GM23338 (cell line): ENCODE data around the gene SCN9A. TPM values are rescaled to one million over a fixed set of nuclear protein-coding genes. Genes with fewer than 3 reads are reported as not detected.

Experiments
- ATAC-seq: fragments of 200-7000 bp; cut with Tn5 transposase; 3 replicates; pipeline ENCODE4 v1.9.1; 2020
- DNase-seq: peaks from one replicate; pipeline ENCODE4 v3.0.0-alpha.2; 2015; ENCODE audit warnings: low spot score
- H2AFZ ChIP-seq: fragments of 200-600 bp; sonication (generic); 2 replicates; pipeline ENCODE4 v1.8.0; 2016; ENCODE audit warnings: antibody characterized with exemption, mild to moderate bottlenecking, moderate library complexity
- H3F3A ChIP-seq: fragments of 200-600 bp; sonication (generic); replicated peaks from 2 replicates; pipeline ENCODE4 v1.8.0; 2017; ENCODE audit warnings: antibody characterized with exemption, mixed run types, low read depth
- H3K27ac ChIP-seq: fragments of 200-600 bp; sonication (generic); 2 replicates; pipeline ENCODE4 v1.6.1; 2016; ENCODE audit warnings: low read depth
- H3K27me3 ChIP-seq: fragments of 200-600 bp; sonication (generic); 2 replicates; pipeline ENCODE4 v1.8.0; 2016; ENCODE audit warnings: mild to moderate bottlenecking, mixed run types, moderate library complexity; ENCODE audit not compliant: insufficient read depth
- H3K36me3 ChIP-seq: fragments of 200-600 bp; sonication (generic); 2 replicates; pipeline ENCODE4 v1.8.0; 2016; ENCODE audit warnings: mild to moderate bottlenecking; ENCODE audit not compliant: insufficient read depth
- H3K4me1 ChIP-seq: fragments of 200-600 bp; sonication (generic); 2 replicates; pipeline ENCODE4 v1.8.0; 2016; ENCODE audit warnings: mild to moderate bottlenecking, moderate library complexity; ENCODE audit not compliant: insufficient read depth
- H3K4me2 ChIP-seq: fragments of 200-600 bp; sonication (generic); 2 replicates; pipeline ENCODE4 v1.7.1; 2017; ENCODE audit warnings: mixed run types
- H3K4me3 ChIP-seq: fragments of 200-600 bp; sonication (generic); 2 replicates; pipeline ENCODE4 v1.6.1; 2016; ENCODE audit warnings: mixed run types
- H3K79me2 ChIP-seq: fragments of 200-600 bp; sonication (generic); replicated peaks from 2 replicates; pipeline ENCODE4 v1.8.0; 2017; ENCODE audit warnings: mild to moderate bottlenecking; ENCODE audit not compliant: insufficient read depth
- H3K9me2 ChIP-seq: fragments of 200-600 bp; sonication (generic); 2 replicates; pipeline ENCODE4 v1.8.0; 2017; ENCODE audit not compliant: insufficient read depth
- H4K20me1 ChIP-seq: fragments of 200-600 bp; sonication (generic); replicated peaks from 2 replicates; pipeline ENCODE4 v1.8.0; 2017; ENCODE audit warnings: mild to moderate bottlenecking; ENCODE audit not compliant: insufficient read depth
- H3K27ac Mint-ChIP-seq: 2 replicates; pipeline ENCODE4 v1.8.0; 2020; ENCODE audit warnings: inconsistent platforms, mild to moderate bottlenecking, moderate library complexity, mixed read lengths
- H3K27me3 Mint-ChIP-seq: 3 replicates; pipeline ENCODE4 v1.8.0; 2022; ENCODE audit warnings: low read depth, mild to moderate bottlenecking, moderate library complexity, mixed read lengths, inconsistent platforms; ENCODE audit not compliant: insufficient read depth, poor library complexity
- H3K36me3 Mint-ChIP-seq: 3 replicates; pipeline ENCODE4 v1.8.0; 2021; ENCODE audit warnings: low read depth, mild to moderate bottlenecking, inconsistent platforms, moderate library complexity, mixed read lengths
- H3K4me1 Mint-ChIP-seq: 3 replicates; pipeline ENCODE4 v1.8.0; 2020; ENCODE audit warnings: mild to moderate bottlenecking, inconsistent platforms, mixed read lengths
- H3K4me3 Mint-ChIP-seq: 3 replicates; pipeline ENCODE4 v1.8.0; 2021; ENCODE audit warnings: moderate library complexity, mild to moderate bottlenecking, inconsistent platforms, mixed read lengths
- H3K9me3 Mint-ChIP-seq: 3 replicates; pipeline ENCODE4 v1.8.0; 2020; ENCODE audit warnings: moderate library complexity, mild to moderate bottlenecking, inconsistent platforms, mixed read lengths
- CREB1 ChIP-seq: fragments of 250-450 bp; sonication (Bioruptor Pico); IDR thresholded peaks from 2 replicates; pipeline ENCODE4 v1.5.0; 2020; ENCODE audit warnings: low read depth, mild to moderate bottlenecking, moderate library complexity
- CTCF ChIP-seq, 2 experiments: fragments of 200-600 bp in 1 of 2; sonication (generic) in 1 of 2; conservative IDR thresholded peaks; 2 replicates each; pipeline versions ENCODE4 v1.5.1 to v1.6.1; 2016 to 2017; ENCODE audit warnings: antibody characterized with exemption in 2 of 2, low read depth in 2 of 2, mild to moderate bottlenecking in 2 of 2, moderate library complexity in 1 of 2
- EZH2 ChIP-seq: fragments of 200-600 bp; sonication (generic); IDR thresholded peaks from one replicate; pipeline ENCODE4 v1.8.0; 2017; ENCODE audit warnings: antibody characterized with exemption, mild to moderate bottlenecking, low read depth; ENCODE audit not compliant: unreplicated experiment
- NANOG ChIP-seq: IDR thresholded peaks from 2 replicates; pipeline ENCODE4 v1.6.1; 2016; ENCODE audit warnings: antibody characterized with exemption, borderline replicate concordance
- POLR2AphosphoS5 ChIP-seq: IDR thresholded peaks from 2 replicates; pipeline ENCODE4 v1.6.1; 2016; ENCODE audit warnings: antibody characterized with exemption, low read depth
- ZNF114 ChIP-seq: fragments of 250-450 bp; sonication (Bioruptor Pico); IDR thresholded peaks from 2 replicates; pipeline ENCODE4 v1.5.0; 2020; ENCODE audit warnings: mild to moderate bottlenecking, moderate library complexity
- ZNF331 ChIP-seq: fragments of 250-450 bp; sonication (Bioruptor Pico); IDR thresholded peaks from 2 replicates; pipeline ENCODE4 v1.5.0; 2020; ENCODE audit warnings: low read depth, mild to moderate bottlenecking, moderate library complexity
- polyA plus RNA-seq: library from polyadenylated mRNA; unstranded; fragments of >200 nt; fragmentation: Nextera tagmentation; extraction: Ambion mirVana; gene quantifications from 2 replicates; pipeline ENCODE4 v1.2.1, GENCODE V29; 2016
- total RNA-seq: library from RNA; depleted of rRNA; stranded (reverse); fragments of >200 nt; shearing (Covaris generic); gene quantifications from 2 replicates; pipeline ENCODE4 v1.2.3, GENCODE V29; 2014
- TF ChIP-seq, protein P1 (sequence below): IDR thresholded peaks from one replicate; pipeline ENCODE4 v1.6.1; 2018; ENCODE audit warnings: antibody characterized with exemption; ENCODE audit not compliant: unreplicated experiment
- TF ChIP-seq, protein P2 (sequence below): fragments of 250-450 bp; sonication (Bioruptor Pico); IDR thresholded peaks from 2 replicates; pipeline ENCODE4 v1.5.0; 2020; ENCODE audit warnings: mild to moderate bottlenecking, moderate library complexity

SCN9A gene
- total and polyA plus RNA-seq, 2 experiments from 2014 or later: 8.8 to 9.5 TPM

DNA sequence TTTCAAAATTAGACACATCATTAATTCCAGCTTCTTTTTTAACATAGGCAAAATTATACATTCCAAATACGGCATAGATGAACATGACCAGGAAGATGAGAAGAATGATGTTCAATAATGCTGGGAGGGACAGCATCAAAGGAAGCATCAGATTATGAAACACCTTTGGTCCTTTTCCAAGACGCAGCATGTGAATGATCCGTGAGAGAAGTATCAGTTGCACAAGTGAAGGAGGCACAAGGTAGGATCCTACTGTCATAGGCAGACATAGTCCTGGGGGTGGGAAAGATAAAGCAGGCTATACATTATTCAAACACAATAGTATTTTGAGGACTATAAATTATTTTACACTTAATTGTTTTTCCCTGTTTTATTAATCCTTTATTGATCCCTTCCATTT, 30.6 kb upstream of the SCN9A start:
- Histone ChIP-seq H3K4me3 (no peak overlapping the region), H3K79me2 (no peaks in the 10 kb centered on the region), H3K27me3 (no peaks in the 10 kb centered on the region), H4K20me1 (no peaks in the 10 kb centered on the region), H3K4me2 (no peak overlapping the region), H3F3A (no peaks in the 10 kb centered on the region), H3K27ac (no peak overlapping the region), H3K9me2 (no peaks in the 10 kb centered on the region), H3K4me1 (peaks cover 2% of the 10 kb centered on the region; the same call in 1 of the 2 replicates), H2AFZ (no peak overlapping the region), H3K36me3 (no peaks in the 10 kb centered on the region)
- Mint-ChIP-seq H3K4me3 (no peak overlapping the region), H3K36me3 (no peaks in the 10 kb centered on the region), H3K4me1 (no peaks in the 10 kb centered on the region), H3K27ac (no peak overlapping the region), H3K9me3 (no peaks in the 10 kb centered on the region), H3K27me3 (no peaks in the 10 kb centered on the region)
- TF ChIP-seq EZH2 (no peak), ZNF114 (CRISPR knock-in tag) (no peak), ZNF331 (CRISPR knock-in tag) (no peak), CTCF (conservative IDR thresholded peaks at IDR 0.05; ENCODE audit: low read depth in 2 of 2) (no peak), CREB1 (CRISPR knock-in tag) (no peak), NANOG (no peak), POLR2AphosphoS5 (no peak)
- TF ChIP-seq, protein P1, sequence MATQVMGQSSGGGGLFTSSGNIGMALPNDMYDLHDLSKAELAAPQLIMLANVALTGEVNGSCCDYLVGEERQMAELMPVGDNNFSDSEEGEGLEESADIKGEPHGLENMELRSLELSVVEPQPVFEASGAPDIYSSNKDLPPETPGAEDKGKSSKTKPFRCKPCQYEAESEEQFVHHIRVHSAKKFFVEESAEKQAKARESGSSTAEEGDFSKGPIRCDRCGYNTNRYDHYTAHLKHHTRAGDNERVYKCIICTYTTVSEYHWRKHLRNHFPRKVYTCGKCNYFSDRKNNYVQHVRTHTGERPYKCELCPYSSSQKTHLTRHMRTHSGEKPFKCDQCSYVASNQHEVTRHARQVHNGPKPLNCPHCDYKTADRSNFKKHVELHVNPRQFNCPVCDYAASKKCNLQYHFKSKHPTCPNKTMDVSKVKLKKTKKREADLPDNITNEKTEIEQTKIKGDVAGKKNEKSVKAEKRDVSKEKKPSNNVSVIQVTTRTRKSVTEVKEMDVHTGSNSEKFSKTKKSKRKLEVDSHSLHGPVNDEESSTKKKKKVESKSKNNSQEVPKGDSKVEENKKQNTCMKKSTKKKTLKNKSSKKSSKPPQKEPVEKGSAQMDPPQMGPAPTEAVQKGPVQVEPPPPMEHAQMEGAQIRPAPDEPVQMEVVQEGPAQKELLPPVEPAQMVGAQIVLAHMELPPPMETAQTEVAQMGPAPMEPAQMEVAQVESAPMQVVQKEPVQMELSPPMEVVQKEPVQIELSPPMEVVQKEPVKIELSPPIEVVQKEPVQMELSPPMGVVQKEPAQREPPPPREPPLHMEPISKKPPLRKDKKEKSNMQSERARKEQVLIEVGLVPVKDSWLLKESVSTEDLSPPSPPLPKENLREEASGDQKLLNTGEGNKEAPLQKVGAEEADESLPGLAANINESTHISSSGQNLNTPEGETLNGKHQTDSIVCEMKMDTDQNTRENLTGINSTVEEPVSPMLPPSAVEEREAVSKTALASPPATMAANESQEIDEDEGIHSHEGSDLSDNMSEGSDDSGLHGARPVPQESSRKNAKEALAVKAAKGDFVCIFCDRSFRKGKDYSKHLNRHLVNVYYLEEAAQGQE: no peak
- TF ChIP-seq, protein P2, sequence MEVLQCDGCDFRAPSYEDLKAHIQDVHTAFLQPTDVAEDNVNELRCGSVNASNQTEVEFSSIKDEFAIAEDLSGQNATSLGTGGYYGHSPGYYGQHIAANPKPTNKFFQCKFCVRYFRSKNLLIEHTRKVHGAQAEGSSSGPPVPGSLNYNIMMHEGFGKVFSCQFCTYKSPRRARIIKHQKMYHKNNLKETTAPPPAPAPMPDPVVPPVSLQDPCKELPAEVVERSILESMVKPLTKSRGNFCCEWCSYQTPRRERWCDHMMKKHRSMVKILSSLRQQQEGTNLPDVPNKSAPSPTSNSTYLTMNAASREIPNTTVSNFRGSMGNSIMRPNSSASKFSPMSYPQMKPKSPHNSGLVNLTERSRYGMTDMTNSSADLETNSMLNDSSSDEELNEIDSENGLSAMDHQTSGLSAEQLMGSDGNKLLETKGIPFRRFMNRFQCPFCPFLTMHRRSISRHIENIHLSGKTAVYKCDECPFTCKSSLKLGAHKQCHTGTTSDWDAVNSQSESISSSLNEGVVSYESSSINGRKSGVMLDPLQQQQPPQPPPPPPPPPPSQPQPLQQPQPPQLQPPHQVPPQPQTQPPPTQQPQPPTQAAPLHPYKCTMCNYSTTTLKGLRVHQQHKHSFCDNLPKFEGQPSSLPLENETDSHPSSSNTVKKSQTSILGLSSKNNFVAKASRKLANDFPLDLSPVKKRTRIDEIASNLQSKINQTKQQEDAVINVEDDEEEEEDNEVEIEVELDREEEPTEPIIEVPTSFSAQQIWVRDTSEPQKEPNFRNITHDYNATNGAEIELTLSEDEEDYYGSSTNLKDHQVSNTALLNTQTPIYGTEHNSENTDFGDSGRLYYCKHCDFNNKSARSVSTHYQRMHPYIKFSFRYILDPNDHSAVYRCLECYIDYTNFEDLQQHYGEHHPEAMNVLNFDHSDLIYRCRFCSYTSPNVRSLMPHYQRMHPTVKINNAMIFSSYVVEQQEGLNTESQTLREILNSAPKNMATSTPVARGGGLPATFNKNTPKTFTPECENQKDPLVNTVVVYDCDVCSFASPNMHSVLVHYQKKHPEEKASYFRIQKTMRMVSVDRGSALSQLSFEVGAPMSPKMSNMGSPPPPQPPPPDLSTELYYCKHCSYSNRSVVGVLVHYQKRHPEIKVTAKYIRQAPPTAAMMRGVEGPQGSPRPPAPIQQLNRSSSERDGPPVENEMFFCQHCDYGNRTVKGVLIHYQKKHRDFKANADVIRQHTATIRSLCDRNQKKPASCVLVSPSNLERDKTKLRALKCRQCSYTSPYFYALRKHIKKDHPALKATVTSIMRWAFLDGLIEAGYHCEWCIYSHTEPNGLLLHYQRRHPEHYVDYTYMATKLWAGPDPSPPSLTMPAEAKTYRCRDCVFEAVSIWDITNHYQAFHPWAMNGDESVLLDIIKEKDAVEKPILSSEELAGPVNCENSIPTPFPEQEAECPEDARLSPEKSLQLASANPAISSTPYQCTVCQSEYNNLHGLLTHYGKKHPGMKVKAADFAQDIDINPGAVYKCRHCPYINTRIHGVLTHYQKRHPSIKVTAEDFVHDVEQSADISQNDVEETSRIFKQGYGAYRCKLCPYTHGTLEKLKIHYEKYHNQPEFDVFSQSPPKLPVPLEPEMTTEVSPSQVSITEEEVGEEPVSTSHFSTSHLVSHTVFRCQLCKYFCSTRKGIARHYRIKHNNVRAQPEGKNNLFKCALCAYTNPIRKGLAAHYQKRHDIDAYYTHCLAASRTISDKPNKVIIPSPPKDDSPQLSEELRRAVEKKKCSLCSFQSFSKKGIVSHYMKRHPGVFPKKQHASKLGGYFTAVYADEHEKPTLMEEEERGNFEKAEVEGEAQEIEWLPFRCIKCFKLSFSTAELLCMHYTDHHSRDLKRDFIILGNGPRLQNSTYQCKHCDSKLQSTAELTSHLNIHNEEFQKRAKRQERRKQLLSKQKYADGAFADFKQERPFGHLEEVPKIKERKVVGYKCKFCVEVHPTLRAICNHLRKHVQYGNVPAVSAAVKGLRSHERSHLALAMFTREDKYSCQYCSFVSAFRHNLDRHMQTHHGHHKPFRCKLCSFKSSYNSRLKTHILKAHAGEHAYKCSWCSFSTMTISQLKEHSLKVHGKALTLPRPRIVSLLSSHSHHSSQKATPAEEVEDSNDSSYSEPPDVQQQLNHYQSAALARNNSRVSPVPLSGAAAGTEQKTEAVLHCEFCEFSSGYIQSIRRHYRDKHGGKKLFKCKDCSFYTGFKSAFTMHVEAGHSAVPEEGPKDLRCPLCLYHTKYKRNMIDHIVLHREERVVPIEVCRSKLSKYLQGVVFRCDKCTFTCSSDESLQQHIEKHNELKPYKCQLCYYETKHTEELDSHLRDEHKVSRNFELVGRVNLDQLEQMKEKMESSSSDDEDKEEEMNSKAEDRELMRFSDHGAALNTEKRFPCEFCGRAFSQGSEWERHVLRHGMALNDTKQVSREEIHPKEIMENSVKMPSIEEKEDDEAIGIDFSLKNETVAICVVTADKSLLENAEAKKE (CRISPR knock-in tag): no peak
- DNase-seq: no peak
- ATAC-seq: no peak
